ENCODE data around the gene IL32. TPM values are rescaled to one million over a fixed set of nuclear protein-coding genes. Genes with fewer than 3 reads are reported as not detected.

IL32 gene
- total and polyA plus RNA-seq, 7 donors: 90.5 to 749 (median 192) TPM

GRCh38 chr16:3058139-3059030, 7.1 kb upstream of the IL32 start:
- DNase-seq (peak in 1 of 2 donors; percentile 42), ATAC-seq (peak; percentile 8 to 25 (median 16))
- Histone ChIP-seq H3K27ac (peak overlapping the region; percentile 76), H3K4me1 (peaks cover 35% of the 10 kb centered on the region), H3K36me3 (ENCODE audit: insufficient read depth in 1 of 2, low read depth in 1 of 2) (no peaks in the 10 kb centered on the region), H3K27me3 (ENCODE audit: insufficient read depth in 3 of 3, low read length in 2 of 3) (no peaks in the 10 kb centered on the region), H3K9me3 (no peaks in the 10 kb centered on the region), H3K4me3 (peak overlapping the region; percentile 90)
- 11 to 14% (median 12%) methylated on average over 50 to 77 of the region's 77 CpGs for WGBS, 3 donors
- TF ChIP-seq, protein P1, sequence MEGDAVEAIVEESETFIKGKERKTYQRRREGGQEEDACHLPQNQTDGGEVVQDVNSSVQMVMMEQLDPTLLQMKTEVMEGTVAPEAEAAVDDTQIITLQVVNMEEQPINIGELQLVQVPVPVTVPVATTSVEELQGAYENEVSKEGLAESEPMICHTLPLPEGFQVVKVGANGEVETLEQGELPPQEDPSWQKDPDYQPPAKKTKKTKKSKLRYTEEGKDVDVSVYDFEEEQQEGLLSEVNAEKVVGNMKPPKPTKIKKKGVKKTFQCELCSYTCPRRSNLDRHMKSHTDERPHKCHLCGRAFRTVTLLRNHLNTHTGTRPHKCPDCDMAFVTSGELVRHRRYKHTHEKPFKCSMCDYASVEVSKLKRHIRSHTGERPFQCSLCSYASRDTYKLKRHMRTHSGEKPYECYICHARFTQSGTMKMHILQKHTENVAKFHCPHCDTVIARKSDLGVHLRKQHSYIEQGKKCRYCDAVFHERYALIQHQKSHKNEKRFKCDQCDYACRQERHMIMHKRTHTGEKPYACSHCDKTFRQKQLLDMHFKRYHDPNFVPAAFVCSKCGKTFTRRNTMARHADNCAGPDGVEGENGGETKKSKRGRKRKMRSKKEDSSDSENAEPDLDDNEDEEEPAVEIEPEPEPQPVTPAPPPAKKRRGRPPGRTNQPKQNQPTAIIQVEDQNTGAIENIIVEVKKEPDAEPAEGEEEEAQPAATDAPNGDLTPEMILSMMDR (IDR thresholded peaks at IDR 0.05): no peak
- intact Hi-C loops (cut with DNase I): loop anchor here (1.0 to 5.0 kb wide), 4 partner anchors 69 to 112 kb away; no protein-coding TSS in a partner anchor

DNA sequence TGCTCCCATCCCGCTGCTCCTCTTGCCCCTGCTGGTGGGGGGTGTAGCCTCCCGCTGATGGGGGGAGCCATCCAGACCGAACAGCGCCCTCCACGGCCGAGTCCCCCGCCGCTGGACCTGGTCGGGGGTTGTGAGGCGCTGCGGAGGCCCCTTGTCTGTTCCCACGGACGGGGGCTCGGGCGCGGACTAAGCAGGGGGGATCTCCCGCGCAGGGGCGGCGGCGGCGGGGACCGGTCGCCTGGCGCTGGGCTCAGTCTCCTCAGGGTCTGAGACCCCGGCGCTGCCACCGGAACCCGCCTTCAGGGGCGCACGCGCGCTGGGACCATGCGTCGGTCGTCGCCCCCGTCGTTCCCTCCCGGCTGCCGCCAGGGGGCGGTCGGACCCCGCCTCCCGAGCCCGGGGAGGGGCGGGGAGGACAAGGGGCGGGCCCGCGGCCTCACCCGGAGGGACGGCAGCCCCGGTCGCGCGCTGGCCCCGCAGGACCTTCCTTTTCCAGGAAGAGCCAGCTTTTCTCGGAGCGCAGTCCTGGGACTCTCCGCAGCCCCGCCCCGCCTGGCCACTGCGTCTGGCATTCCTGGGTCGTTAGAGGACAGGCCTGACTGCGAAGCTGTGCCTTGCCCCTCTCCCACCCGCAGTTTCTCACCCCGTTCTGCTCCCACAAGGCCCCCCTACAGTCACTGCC, 6.3 kb upstream of the IL32 start:
- H3K36me3 ChIP-seq (ENCODE audit: insufficient read depth in 1 of 2, low read depth in 1 of 2): no peaks in the 10 kb centered on the region
- TF ChIP-seq, protein P1 (IDR thresholded peaks at IDR 0.05): peak; percentile 97
- peak overlapping the region; percentile 90 for H3K4me3 ChIP-seq
- H3K9me3 ChIP-seq: no peaks in the 10 kb centered on the region
- DNase-seq: peak; percentile 90 to 93
- intact Hi-C loops (cut with DNase I): loop anchor here (1.0 to 5.0 kb wide), 4 partner anchors 68 to 112 kb away; no protein-coding TSS in a partner anchor
- peaks cover 35% of the 10 kb centered on the region for H3K4me1 ChIP-seq
- ATAC-seq: peak; percentile 91 to 98 (median 94)
- no peaks in the 10 kb centered on the region for H3K27me3 ChIP-seq (ENCODE audit: insufficient read depth in 3 of 3, low read length in 2 of 3)
- 0 to 1% (median 1%) methylated on average over 20 to 67 of the region's 67 CpGs for WGBS, 3 donors
- H3K27ac ChIP-seq: peak overlapping the region; percentile 76

GRCh38 chr16:3059723-3060242, 5.7 kb upstream of the IL32 start:
- intact Hi-C loops (cut with DNase I): loop anchor here (1.0 to 5.0 kb wide), 5 partner anchors 38 to 111 kb away; partner anchors contain the start of gene ZSCAN10 (in 2 of the 2)
- Histone ChIP-seq H3K9me3 (no peaks in the 10 kb centered on the region), H3K27me3 (ENCODE audit: insufficient read depth in 3 of 3, low read length in 2 of 3) (no peaks in the 10 kb centered on the region), H3K36me3 (ENCODE audit: insufficient read depth in 1 of 2, low read depth in 1 of 2) (no peaks in the 10 kb centered on the region), H3K4me1 (peaks cover 40% of the 10 kb centered on the region), H3K27ac (peak overlapping the region; percentile 76), H3K4me3 (peak overlapping the region; percentile 90)
- WGBS, 3 donors: 41 to 47% (median 42%) methylated on average over 9 of the region's 9 CpGs
- no peak for DNase-seq
- no peak for ATAC-seq
- TF ChIP-seq, protein P1 (IDR thresholded peaks at IDR 0.05): no peak

GRCh38 chr16:3060339-3061127, 4.9 kb upstream of the IL32 start:
- Histone ChIP-seq H3K27me3 (ENCODE audit: insufficient read depth in 3 of 3, low read length in 2 of 3) (no peaks in the 10 kb centered on the region), H3K9me3 (no peaks in the 10 kb centered on the region), H3K4me3 (no peak overlapping the region), H3K4me1 (peaks cover 47% of the 10 kb centered on the region), H3K36me3 (ENCODE audit: insufficient read depth in 1 of 2, low read depth in 1 of 2) (no peaks in the 10 kb centered on the region), H3K27ac (peak overlapping the region; percentile 76)
- intact Hi-C loops (cut with DNase I): loop anchor here (5.0 kb wide), 1 partner anchor 37 kb away; the partner anchor contains the start of gene ZSCAN10 (in 2 of the 2)
- peak in 1 of 4 donors; percentile 31 for ATAC-seq
- WGBS, 3 donors: 37 to 39% (median 39%) methylated on average over 14 of the region's 14 CpGs
- DNase-seq: no peak
- TF ChIP-seq, protein P1 (IDR thresholded peaks at IDR 0.05): no peak

Data from psoas muscle (tissue), 8 donors.